HG03135 (cell line): ENCODE measurements around the gene IAH1.

Experiments
- ATAC-seq: cut with Tn5 transposase; IDR thresholded peaks from one replicate; pipeline ENCODE4 v1.9.1; 2021; ENCODE audit warnings: mild to moderate bottlenecking, moderate library complexity; ENCODE audit not compliant: unreplicated experiment

Gene IAH1

GRCh38 chr2:9525266-9525665, 50.9 kb downstream of the IAH1 start:
- ATAC-seq: no peak

GRCh38 chr2:9527995-9528787, 53.8 kb downstream of the IAH1 start:
- no peak for ATAC-seq

- no peak for ATAC-seq
These were observed 58.1 kb downstream of the IAH1 start for GRCh38 chr2:9532421-9532820.

- no peak for ATAC-seq
These were observed 59.3 kb downstream of the IAH1 start for GRCh38 chr2:9533663-9534062.

- no peak for ATAC-seq
These were observed 60.8 kb downstream of the IAH1 start for GRCh38 chr2:9535177-9535576.

- ATAC-seq: no peak
These were observed 62.2 kb downstream of the IAH1 start for GRCh38 chr2:9536504-9536903.

GRCh38 chr2:9538000-9538507, 63.7 kb downstream of the IAH1 start:
- ATAC-seq: no peak
